GM21723 (cell line): ENCODE data around the gene MKKS.
"Not testable (repeated sequence)": the region's sequence is repeated elsewhere in the genome, so short reads cannot be mapped to it uniquely, and the experiment has no call there.

Experiments used
- ATAC-seq: cut with Tn5 transposase; IDR thresholded peaks from one replicate; pipeline ENCODE4 v1.9.1; 2021; ENCODE audit warnings: mild to moderate bottlenecking, moderate library complexity; ENCODE audit not compliant: unreplicated experiment

The MKKS gene

DNA sequence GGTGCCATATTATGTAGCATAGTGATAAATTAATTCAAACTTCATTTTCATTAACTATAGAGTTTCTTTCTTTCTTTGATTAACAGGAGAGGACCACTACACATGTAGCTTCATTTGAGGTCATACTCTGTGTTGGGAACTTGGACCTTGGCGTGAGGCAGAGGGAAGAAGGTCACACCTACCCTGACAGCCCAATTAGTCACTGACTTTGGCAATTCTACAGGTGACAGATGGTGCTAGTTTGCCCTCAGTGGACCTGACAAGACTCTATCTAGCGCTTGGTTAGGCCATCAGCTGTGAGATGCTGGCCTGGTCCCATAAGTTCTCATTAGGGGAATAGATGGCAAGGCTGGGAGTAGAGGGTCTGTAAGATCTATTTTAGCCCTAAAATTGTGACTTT, 15.2 kb upstream of the MKKS start:
- ATAC-seq = no peak

DNA sequence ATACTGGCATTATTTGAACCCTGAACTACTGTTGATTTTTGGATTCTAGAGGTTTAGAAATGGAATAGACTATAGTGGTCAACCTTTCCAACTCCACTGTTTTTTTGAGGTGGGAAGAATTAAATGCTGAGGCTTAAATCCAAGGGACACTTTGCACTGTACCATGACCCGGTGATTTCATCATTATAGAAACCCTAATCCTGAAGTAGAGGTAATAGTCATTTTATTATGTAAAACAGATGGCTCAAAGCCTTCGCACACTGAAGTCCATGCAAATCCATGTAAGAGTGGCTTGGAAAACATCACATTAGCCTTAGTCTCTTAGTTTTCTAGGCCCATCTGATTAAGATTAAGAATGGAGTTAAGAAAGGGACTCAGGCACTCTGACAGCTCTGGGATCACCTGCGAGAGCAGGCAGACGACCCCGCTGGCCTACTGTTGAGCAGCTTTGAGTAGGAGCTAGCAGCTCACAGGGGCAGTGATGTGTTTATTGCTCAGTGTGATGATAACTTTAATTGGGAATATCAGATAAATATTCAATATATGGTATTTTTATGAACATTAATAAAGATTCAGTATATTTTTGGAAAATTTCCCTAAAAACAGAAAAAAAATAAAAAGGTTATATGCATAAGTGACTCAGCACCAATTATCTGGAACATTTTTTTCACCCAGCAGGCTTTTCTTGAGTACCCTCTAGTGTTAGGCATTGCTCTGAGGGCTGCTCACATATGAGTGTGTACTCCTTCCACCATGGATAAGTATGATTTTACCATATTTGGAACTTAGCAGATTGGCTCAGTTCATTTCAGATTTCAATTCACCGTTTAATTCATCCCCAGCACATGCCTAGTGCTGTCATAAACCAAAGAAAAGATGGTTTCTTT, 14.5 kb upstream of the MKKS start:
- ATAC-seq = no peak

DNA sequence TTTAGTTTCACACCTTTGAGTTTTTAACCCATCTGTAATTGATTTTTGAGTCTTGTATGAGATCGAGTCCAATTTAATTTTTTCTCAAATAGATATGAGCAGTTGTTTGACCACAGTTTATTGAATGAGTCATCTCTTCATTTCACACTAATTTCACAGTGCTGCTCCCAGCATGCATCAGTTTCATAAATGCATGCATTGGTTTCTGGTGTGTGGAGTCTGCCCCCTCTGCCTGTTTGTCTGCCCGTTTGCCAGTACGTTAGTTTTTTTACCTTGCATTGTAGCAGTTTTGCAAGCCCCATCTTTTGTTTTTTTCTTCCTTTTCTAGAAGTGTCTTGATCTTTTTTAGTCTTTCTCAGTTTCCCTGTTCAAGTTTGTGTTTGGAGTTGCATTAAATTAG, 13.0 kb upstream of the MKKS start:
- ATAC-seq = peak; percentile 97

- no peak for ATAC-seq
Measured at GRCh38 chr20:10445758-10446157, 11.7 kb upstream of the MKKS start.

DNA sequence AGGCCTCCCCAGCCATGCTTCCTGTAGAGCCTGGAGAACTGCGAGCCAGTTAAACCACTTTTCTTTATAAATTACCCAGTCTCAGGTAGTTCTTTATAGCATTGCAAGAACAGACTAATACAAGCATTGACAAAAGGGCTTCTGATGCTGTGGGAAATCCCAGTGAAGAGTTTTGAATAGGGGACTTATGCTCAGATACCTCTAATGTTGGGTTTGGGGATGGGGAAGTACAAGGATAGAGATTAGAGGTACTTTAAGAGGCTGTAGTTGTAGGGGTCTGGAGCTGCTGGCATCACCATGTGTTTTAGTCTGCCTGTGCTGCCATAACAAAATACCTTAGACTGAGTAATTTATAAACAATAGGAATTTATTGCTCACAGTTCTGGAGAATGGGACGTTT, 9.9 kb upstream of the MKKS start:
- ATAC-seq = no peak

- no peak for ATAC-seq
Measured at GRCh38 chr20:10438217-10438616, 4.2 kb upstream of the MKKS start.

- no peak for ATAC-seq
Measured at GRCh38 chr20:10436053-10436699, 2.2 kb upstream of the MKKS start.

- peak; percentile 59 for ATAC-seq
Measured at GRCh38 chr20:10434832-10435812, 1.1 kb upstream of the MKKS start, which contains the start of gene SLX4IP. Gene SLX4IP (plus strand): TSS chr20:10435305. CDS start chr20:10458205, 22,900 bp downstream.

- ATAC-seq = peak; percentile 46
Measured at GRCh38 chr20:10434467-10434831, 427 bp upstream of the MKKS start.

- ATAC-seq = no peak
Measured at GRCh38 chr20:10433014-10433622, 904 bp downstream of the MKKS start.

GRCh38 chr20:10432079-10432478, 1.9 kb downstream of the MKKS start:
- no peak for ATAC-seq

- no peak for ATAC-seq
Measured at GRCh38 chr20:10430704-10431103, 3.3 kb downstream of the MKKS start.

DNA sequence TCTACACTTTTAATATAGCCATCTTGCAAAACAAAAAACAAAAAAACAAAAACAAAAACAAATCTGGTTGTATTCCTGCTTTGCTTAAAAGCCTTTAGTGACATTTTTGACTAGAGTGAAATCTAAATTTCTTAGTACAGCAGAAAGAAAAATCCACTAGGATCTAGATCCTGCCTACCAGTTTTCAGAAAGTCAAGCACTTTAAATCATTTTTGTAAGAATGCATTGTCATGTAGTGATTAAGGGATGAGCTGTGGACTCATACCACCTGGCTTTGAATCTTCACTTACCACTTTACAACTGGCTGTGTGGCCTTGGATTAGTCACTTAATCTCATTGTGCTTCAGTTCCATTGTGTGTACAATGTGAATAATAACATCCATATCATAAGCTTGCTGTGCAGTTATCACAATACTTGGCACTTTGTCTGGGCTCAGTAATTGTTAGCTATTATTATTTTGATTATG, 4.0 kb downstream of the MKKS start:
- ATAC-seq = no peak

- no peak for ATAC-seq
Measured at GRCh38 chr20:10429443-10429981, 4.5 kb downstream of the MKKS start.

- no peak for ATAC-seq
Measured at GRCh38 chr20:10428008-10428407, 6.0 kb downstream of the MKKS start.

DNA sequence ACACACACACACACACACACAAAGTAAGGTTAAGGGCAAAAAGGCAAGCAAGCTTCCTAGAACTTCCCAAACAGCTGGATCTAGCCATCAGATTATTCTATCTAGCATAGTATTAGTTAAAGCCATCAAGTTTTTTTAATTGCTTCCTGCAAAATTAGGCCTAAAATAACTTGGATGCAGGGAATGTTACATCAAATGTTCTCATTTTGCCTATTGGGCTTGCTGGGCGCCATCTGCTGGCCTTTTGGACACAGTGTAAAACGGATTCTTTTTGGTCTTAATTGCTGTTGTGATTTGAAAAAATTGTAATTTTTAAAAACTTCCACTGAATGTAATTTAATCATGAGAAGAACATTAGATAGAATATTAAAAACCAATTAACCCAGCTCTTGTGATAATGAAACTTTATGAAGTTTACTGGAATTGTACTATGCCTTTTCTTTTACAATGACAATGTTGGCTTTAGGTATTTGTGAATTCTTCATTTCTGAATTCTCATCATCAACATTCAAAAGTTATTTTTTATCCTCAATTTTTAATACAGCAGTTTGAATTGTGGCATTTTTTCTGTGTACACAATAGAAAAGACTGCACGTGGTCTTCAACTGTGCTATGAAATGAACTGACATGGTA, 6.8 kb downstream of the MKKS start:
- no peak for ATAC-seq

- no peak for ATAC-seq
Measured at GRCh38 chr20:10423735-10424134, 10.3 kb downstream of the MKKS start.

- no peak for ATAC-seq
Measured at GRCh38 chr20:10419550-10420133, 14.4 kb downstream of the MKKS start.

DNA sequence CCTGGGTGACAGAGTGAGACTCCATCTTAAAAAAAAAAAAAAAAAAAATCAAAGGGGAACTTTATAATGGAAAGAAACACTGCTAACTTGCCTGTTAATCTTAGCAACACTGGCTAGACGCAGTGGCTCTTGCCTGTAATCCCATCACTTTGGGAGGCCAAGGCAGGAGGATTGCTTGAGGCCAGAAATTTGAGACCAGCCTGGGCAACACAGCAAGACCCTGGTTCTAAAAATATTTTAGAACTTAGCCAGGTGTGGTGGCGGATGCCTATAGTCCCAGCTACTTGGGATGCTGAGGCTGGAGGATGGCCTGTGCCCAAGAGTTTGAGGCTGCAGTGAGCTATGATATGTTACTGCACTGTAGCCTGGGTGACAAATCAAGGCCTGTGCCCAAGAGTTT, 16.8 kb downstream of the MKKS start:
- ATAC-seq = not testable (repeated sequence)
